Measurements from ENCODE around the gene LRRK2.
"Not testable (repeated sequence)": the region's sequence is repeated elsewhere in the genome, so short reads cannot be mapped to it uniquely, and the experiment has no call there.

LRRK2 gene

DNA sequence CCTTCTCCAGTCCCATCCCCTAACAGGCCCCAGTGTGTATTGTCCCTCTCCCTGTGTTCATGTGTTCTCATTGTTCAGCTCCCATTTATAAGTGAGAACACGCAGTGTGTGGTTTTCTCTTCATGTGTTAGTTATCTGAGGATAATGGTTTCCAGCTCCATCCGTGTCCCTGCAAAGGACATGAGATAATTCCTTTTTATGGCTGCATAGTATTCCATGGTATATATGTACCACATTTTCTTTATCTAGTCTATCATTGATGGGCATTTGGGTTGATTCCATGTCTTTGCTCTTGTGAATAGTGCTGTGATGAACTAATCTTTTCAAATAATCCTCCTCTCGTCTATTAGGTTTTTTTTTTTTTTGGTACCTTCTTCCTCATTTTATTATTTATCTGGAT lies 25.9 kb downstream of the LRRK2 start:
- not testable (repeated sequence) for DNase-seq

DNA sequence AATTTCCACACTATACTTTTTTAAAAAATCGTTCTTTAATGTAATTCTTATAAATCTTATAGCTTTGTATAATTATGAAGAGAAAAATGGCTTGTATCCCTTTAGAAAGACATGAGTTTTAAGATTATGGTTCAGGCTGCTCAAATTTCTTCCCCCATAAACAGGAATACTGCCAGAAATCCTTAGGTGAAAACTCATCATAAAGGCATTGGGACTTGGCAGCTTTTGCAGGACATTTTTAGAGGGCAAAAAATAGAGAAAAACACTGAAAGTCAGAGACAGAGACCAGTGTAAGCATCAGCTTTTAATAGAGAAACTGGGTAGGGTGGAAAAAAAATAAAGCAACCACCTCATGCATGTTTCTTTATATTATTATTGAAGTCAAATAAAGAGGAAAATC lies 29.1 kb downstream of the LRRK2 start:
- DNase-seq = no peak

DNA sequence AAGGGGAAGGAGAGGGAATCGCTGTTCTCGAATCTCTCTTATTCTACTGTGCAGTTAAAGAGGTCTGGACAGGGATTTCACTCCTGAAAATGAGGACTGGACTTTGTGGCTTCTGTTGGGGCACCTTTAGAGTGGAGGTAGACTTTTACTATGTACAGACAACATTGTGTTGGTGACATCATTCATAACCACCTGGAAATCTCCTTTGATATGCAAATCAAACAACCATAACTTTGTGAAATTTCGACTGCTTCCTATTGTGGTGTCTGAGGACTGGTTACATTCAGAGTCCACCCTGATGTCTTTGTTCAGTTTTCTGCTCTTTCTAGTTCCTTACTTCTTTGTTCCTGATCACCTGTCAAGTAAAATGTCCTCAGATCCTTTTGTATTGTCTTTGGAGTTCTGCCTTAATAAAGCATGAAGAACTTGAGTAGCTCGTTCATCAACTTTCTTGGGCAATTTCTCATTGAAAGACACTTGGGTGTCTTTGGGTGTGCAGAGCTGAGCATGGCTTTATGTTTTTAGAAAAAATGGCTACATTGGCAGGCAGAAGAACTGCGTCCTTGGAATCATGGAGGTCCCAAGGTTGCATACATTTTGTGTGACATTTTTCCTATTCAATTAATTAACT lies 29.8 kb downstream of the LRRK2 start:
- no peak for DNase-seq

DNA sequence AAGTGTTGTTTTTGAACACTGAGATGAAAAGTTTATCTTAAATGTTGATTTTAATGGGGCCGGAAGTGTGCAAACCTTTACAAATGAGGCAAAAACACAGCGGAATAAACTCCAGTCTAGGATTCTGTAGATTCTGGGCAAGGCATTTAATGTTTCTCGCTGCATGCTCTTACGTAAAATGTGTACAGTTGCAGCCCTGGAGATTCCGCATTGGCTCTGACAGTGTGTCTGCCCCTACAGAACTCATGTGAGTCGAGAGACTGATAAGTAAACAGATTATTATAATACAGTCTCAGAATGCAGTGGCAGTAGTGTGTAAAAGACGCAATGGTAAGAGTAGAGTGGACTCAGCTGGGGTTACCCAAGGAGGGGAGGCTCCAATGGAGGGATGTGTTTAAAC lies 33.6 kb downstream of the LRRK2 start:
- no peak for DNase-seq

DNA sequence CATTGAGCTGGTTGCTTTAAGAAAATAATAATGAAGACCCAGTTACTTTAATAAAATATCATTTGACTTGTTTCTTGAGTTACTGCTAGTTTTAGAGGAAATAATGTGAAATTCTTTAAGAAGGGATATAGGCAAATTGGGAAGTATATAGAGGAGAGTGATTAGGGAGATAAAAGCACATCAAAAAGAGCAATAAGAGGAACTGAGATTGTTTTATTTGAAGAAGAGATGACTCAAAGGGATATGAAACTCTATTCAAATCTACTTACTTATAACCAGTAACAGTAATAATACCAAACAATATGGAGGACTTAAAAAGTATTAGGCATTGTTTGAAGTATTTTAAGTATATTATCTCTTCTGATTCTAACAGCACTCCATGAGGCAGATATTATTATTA lies 37.1 kb downstream of the LRRK2 start:
- DNase-seq = no peak

DNA sequence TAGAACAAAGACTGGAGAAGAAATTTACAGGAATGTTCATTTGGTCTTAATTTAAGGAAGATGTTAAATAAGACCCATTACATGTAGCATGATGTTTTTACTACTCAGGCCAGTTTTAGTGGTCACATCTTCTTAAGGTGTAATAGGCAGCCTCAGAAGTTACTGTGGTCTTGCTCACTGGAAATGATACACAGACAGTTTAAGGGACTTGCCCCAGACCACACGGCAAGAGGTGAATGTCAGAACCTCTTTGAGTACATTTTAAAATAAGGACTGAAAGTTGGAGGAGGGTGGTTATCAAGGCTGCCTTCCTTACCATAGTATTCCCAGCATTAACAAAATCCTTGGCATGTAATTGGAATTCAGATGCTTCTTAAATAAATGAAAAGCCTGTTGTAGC lies 37.9 kb downstream of the LRRK2 start:
- no peak for DNase-seq

DNA sequence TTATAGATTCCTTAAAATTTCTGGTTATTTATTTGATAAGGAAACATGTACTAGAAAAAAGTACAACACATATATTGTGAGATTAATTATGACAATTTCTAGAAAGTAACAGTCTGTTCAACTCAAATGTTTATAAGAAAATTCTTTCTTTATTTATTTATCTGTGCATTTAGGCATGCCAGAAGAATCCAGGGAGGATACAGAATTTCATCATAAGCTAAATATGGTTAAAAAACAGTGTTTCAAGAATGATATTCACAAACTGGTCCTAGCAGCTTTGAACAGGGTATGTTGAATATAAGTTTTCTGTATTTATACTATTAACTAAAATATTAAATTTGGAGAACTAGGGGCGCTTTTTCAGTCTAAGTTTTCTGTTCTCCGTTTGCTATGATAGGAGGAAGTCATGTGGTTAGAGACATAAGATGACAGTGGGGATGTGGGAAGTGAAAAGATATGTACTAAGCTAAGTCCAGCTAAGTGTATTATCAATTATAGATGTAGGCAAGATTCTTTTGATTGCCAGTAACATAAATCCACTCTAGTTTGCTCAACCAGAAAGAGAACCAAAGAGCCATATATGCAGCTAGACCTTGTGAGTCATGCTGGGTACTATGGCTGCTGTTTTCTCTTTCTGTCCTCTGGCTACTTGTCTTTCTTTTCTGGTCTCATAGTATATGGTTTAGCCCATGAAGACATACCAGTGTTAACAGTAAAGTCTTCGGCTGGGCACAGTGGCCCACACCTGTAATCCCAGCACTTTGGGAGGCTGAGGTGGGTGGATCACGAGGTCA lies 39.0 kb downstream of the LRRK2 start:
- DNase-seq = peak; percentile 27

DNA sequence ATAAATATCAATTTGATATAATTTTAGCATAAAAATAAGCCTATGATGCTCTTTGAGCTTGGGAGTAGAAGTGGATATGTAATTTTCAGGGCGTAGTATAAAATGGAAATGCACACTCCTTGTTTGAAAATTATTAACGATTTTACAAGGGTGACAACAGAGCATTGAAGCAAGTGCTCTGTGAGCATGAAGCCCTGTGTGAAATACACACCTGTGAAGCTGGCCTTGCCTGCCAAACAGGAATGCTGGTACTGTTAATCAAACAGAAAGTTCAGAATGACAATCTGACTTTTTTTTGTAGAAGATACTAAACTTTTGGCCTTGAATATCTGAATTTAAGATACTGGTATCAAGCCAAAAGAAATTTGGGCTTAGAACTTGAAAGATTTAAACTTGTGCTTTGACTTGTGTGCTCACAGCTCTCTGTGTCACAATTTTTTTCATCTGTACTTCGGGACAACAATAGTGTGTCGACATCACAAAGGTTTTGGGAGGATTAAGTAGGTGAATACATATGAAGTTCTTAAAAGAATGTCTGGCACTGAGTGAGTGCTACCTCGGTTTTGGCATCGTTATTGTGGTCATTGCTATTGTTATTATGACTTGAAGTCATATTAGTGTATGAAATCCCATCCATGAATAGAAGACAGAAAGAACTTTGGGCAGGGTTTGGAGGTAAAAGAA lies 47.3 kb downstream of the LRRK2 start:
- DNase-seq = no peak

DNA sequence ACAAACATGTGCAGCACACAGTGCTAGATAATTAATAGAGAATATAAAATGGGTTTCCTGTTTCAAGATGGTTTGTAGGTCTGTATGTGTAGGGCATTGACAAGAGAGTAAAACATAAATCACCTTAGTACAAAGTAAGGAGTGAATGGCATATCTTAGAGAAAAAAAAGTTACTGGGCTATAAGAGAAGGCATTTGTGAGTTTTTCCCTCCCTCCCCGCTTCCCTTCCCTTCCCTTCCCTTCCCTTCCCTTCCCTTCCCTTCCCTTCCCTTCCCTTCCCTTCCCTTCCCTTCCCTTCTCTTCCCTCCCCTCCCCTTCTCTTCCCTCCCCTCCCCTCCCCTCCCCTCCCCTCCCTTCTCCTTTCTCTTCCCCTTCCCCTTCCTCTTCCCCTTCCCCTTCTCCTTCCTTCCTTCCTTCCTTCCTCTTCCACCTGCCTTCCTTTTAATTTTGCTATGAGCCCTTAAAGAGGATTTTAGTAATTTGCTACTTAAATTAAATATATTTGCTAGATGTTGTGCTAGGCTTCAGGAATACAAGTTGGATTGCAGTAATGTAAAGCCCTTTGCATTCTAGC lies 57.1 kb downstream of the LRRK2 start:
- no peak for DNase-seq

DNA sequence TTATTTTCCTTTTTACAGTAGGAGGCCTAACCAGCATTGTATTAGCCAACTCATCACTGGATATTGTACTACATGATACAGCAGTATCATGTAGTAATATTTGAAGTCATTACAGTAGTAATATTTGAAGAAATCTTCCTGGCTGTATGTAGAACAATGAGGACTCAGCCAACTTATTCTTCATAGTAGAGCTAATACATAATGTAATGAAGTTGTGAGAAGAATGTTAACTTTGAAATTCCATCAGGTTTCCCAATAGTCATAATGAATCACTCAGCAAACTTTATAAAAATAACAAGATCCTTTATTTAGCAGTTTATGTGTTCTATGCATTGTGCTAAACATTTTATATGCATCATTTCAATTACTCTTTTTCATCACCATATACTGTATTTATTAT lies 61.8 kb downstream of the LRRK2 start:
- DNase-seq = no peak

DNA sequence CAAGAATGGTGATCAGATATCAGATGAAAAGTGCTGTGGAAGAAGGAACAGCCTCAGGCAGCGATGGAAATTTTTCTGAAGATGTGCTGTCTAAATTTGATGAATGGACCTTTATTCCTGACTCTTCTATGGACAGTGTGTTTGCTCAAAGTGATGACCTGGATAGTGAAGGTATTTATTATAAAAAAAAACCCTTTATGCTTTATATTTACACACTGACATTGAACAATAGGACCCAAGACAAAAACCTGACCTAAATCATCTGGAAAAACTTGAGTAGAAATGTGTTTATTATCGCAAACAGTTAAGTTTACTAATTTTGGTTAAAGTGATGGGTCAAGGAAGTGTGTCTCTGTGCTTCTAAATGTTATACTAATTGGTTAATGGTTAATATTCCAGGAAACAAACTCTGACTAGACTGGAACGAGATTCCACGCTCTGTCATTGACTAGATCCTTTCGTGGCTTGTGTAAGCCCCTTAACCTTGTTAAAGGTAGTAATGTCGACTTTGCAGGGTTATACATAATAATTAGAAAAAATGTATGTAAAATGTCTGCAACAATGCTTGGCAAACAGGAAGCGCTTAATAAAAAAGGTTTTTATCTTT lies 62.7 kb downstream of the LRRK2 start:
- DNase-seq = no peak

DNA sequence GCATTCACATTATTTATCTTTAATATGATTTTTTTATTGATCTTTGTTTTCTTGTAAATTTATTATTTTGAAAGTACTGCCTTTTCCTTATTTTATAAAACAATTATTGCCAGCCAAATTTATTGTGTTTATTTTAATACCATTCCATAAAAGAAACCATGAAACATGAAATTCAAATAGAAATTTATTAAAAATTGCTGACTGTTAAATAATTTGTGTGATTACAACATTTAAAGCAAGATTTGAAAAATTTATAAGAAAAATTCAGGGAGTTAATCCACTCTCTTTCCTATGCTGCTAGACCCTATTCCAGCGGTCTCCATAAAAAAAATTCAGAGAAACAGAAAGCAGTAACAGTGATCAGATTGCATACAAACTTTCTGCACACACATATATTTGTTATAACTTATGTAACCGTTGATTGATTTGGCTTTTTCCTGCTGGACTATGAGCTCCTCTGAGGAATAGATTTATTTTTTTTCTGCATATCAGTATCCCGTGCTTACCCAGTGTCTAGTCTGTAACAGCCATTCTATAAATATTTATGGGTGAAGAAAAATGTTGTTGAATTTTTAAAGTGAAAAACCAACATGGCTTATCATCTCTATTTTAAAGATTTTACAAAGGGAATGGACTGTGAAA lies 68.1 kb downstream of the LRRK2 start:
- DNase-seq = no peak

DNA sequence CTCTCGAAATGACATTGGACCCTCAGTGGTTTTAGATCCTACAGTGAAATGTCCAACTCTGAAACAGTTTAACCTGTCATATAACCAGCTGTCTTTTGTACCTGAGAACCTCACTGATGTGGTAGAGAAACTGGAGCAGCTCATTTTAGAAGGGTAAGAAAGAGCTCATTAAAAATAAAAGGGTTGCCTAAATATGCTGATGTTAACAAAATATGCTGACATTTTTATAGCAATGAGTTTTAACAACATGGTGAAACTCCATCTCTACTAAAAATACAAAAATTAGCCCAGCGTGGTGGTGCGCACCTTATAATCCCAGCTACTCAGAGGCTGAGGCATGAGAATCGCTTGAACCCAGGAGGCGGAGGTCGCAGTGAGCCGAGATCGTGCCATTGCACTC lies 73.5 kb downstream of the LRRK2 start:
- DNase-seq = no peak

DNA sequence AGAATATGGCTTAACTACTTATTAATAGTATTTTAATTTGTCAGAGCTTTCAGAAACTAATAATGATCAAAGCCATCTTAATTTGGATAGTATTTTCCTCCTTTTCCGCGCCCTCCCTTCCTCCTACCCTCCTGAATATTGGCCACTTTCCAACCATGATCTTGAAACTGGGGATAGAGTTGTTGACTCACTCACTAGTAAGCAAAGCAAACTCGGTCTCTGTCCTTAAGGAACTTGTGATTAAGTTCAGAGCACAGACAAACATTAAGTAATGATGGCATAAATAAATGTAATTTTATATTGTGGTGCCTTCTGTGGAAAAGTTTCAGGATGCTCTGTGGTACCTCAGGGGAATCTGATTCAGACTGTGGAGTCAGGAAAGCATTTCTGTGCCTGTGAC lies 75.7 kb downstream of the LRRK2 start:
- DNase-seq = no peak

DNA sequence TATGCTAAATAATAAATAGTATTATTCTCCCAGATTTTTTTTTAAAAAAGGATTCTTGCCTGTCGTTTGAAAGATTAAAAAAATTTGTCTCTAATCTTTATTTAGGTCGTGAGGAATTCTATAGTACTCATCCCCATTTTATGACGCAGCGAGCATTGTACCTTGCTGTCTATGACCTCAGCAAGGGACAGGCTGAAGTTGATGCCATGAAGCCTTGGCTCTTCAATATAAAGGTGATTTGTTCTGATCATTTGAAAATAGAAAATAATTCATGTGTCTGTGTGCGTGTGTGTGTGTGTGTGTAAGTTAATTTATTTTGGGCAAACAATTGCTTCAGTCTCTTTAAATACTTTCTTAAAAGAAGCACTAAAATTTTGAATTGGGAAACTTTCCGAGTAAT lies 84.2 kb downstream of the LRRK2 start:
- no peak for DNase-seq

DNA sequence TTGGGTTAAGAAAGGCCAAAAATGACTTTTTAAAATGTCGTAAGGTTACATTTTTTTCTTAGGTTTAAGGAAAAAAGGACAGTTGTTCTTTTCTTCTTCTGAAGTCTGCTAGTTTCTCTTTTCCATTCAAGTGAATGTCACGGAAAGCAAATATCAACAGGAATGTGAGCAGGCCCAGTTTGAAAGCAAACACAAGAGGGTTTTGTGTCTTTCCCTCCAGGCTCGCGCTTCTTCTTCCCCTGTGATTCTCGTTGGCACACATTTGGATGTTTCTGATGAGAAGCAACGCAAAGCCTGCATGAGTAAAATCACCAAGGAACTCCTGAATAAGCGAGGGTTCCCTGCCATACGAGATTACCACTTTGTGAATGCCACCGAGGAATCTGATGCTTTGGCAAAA lies 85.4 kb downstream of the LRRK2 start:
- DNase-seq = no peak

DNA sequence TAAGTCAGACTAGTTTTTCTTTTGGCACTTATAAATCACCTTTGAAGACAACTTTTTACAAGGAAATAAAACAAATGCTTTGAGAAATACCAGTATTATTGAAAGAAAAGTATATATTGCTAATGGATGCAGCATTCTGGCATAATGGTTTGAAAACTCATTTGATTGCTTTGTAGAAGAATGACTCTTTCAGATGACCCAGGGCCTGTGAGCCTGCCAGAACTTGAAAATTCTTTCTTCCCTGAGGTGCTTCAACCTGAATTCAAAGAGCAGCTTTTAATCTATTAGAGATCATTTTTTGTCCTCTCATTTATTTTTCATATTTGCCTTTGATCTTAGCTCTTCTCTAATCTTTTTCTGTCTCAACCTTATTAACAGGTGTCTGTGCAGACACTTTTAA lies 87.4 kb downstream of the LRRK2 start:
- DNase-seq = no peak

DNA sequence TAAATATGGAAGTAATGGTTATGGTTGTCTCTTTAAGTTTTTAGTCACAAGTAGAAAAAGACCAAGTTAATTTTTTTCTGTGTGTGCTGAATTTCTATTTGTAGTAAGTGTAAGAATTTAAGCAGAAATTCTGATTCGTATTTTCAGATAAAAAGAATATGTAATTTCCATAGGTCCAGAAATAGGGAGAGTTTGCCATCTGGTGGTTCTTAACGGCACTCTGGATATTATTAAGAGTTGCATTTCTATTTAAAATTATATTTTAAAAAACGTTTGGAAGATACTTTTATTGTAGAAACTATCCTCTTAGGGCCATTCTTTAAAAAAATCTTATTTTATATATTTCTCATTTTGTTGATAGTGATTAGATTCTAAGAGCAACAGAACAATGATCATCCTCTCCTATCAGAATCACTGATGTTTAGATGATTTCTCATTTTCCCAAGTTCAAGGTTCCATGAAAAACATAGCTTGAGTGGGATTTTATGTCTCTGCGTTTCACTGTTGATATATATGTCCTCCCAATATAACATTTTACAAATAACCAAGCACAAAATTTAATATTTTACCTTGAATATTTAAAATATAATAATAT lies 88.3 kb downstream of the LRRK2 start:
- peak; percentile 45 for DNase-seq

DNA sequence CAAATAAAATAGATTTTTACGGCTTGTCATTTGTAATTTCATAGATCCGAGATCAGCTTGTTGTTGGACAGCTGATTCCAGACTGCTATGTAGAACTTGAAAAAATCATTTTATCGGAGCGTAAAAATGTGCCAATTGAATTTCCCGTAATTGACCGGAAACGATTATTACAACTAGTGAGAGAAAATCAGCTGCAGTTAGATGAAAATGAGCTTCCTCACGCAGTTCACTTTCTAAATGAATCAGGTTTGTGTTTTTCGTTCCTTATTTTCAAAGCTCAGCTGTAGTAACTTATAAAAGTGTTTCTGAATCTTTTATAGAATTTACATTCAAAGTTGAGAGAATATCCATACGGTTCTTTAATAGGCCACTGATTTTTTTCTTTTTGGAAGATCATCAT lies 89.1 kb downstream of the LRRK2 start:
- no peak for DNase-seq

DNA sequence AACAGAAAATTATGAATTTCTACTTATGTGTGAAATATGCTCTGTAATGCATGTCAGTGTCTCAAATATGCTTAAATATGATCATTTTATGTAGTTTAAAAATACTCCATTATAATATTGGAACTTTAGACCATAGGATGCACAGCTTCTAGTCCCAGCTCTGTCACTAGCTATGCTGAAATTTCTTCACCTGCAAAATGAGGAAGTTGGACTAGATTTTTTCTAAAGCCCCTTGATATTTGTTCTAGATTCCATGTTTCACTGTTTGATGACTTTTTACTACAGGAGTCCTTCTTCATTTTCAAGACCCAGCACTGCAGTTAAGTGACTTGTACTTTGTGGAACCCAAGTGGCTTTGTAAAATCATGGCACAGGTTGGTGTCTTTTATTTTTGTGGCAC lies 90.1 kb downstream of the LRRK2 start:
- peak; percentile 9 for DNase-seq

DNA sequence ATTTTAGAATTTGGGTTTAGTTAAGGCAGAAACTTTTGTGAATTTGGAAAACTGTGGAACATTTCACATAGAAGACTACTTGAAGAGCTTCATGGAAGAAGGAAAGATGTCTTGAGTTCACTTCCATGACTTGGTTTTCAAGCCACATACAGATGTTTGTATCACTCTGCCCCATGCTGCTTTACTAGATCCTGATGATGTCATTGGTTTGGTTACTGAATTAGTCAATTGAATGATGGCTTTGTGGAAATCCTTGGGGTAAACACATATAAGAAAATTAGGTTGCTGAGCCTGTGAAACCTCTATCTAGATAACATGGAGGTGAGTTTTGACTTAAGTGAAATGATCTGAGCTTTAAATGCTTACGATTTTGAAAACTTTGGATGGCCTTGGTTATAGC lies 90.6 kb downstream of the LRRK2 start:
- no peak for DNase-seq

DNA sequence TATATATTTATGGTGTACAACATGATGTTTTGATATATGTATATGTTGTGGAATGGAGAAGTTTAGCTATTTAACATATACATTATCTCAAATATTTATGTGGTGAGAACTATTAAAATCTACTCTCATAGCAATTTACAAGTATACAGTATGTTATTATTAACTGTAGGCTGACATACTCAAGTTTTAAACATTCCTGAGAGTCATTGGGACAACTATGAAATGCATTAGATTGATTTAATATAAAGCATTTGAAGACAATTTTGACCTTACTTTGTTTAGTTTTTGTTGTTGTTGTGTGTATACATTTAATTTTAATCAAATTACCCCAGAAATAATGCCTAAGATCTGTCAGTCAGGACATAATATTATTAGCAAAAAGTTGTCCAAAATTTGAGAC lies 99.5 kb downstream of the LRRK2 start:
- no peak for DNase-seq

Measured in OCI-M1 (cell line).